Mesenchymal stem cell (in vitro differentiated cells and primary cell): Measurements from ENCODE around the gene UBE2L3.
"Not testable (repeated sequence)": the region's sequence is repeated elsewhere in the genome, so short reads cannot be mapped to it uniquely, and the experiment has no call there.

Experiments used
- DNase-seq: peaks from one replicate; pipeline ENCODE4 v3.0.0-alpha.2; 2013
- H2AFZ ChIP-seq: one replicate; pipeline ENCODE4 v1.6.1; 2013; ENCODE audit warnings: low read depth, mild to moderate bottlenecking, control low read depth, inconsistent platforms, low read length, moderate library complexity
- H2AK5ac ChIP-seq: 2 replicates; pipeline ENCODE4 v1.6.1; 2013; ENCODE audit warnings: low read length, moderate library complexity, mild to moderate bottlenecking, inconsistent platforms; ENCODE audit not compliant: severe bottlenecking
- H2BK120ac ChIP-seq: one replicate; pipeline ENCODE4 v1.6.1; 2013; ENCODE audit warnings: low read depth, mild to moderate bottlenecking, inconsistent platforms, low read length, moderate library complexity
- H2BK12ac ChIP-seq, 2 experiments: one replicate each; pipeline ENCODE4 v1.6.1; 2013; ENCODE audit warnings: inconsistent platforms in 2 of 2, low read length in 2 of 2, mild to moderate bottlenecking in 2 of 2, moderate library complexity in 2 of 2, control low read depth in 1 of 2
- H2BK15ac ChIP-seq: one replicate; pipeline ENCODE4 v1.6.1; 2013; ENCODE audit warnings: mild to moderate bottlenecking, low read depth, inconsistent platforms; ENCODE audit not compliant: poor library complexity, severe bottlenecking
- H2BK5ac ChIP-seq: 2 replicates; pipeline ENCODE4 v1.6.1; 2013; ENCODE audit warnings: low read depth, mild to moderate bottlenecking, low read length, control low read depth, inconsistent platforms; ENCODE audit not compliant: poor library complexity, severe bottlenecking
- H3K14ac ChIP-seq, 2 experiments: one replicate each; pipeline ENCODE4 v1.6.1; 2013; ENCODE audit warnings: inconsistent platforms in 2 of 2, low read length in 2 of 2, control low read depth in 1 of 2, mild to moderate bottlenecking in 1 of 2, moderate library complexity in 1 of 2
- H3K18ac ChIP-seq, 2 experiments: one replicate each; pipeline ENCODE4 v1.6.1; 2013; ENCODE audit warnings: inconsistent platforms in 2 of 2, low read length in 2 of 2, control low read depth in 1 of 2, low read depth in 1 of 2, mild to moderate bottlenecking in 1 of 2
- H3K23ac ChIP-seq, 2 experiments: one replicate each; pipeline ENCODE4 v1.6.1; 2013; ENCODE audit warnings: inconsistent platforms in 2 of 2, low read length in 2 of 2, mild to moderate bottlenecking in 2 of 2, moderate library complexity in 2 of 2, control low read depth in 1 of 2
- H3K27ac ChIP-seq: 2 replicates; pipeline ENCODE4 v1.5.1; 2013; ENCODE audit warnings: mild to moderate bottlenecking, moderate library complexity, low read length, control low read depth, inconsistent platforms; ENCODE audit not compliant: poor library complexity, severe bottlenecking
- H3K27me3 ChIP-seq, 2 experiments: 2 replicates each; pipeline versions ENCODE4 v1.6.1 to v1.7.0; 2013; ENCODE audit warnings: low read length in 2 of 2, mild to moderate bottlenecking in 2 of 2, moderate library complexity in 2 of 2, control low read depth in 1 of 2, inconsistent platforms in 1 of 2; ENCODE audit not compliant: control insufficient read depth in 1 of 2, insufficient read depth in 1 of 2
- H3K36me3 ChIP-seq, 2 experiments: 2 replicates each; pipeline versions ENCODE4 v1.6.1 to v1.7.0; 2013; ENCODE audit warnings: low read length in 2 of 2, control low read depth in 1 of 2, inconsistent platforms in 1 of 2, low read depth in 1 of 2, mild to moderate bottlenecking in 1 of 2; ENCODE audit not compliant: insufficient read depth in 2 of 2, control insufficient read depth in 1 of 2
- H3K4ac ChIP-seq, 2 experiments: one replicate each; pipeline ENCODE4 v1.6.1; 2013; ENCODE audit warnings: inconsistent platforms in 2 of 2, low read length in 2 of 2, mild to moderate bottlenecking in 2 of 2, moderate library complexity in 2 of 2, control low read depth in 1 of 2, low read depth in 1 of 2
- H3K4me1 ChIP-seq: 2 replicates; pipeline ENCODE4 v1.6.1; 2013; ENCODE audit warnings: low read depth, low read length, control low read depth; ENCODE audit not compliant: control insufficient read depth, insufficient read depth
- H3K4me2 ChIP-seq: 2 replicates; pipeline ENCODE4 v1.6.1; 2013; ENCODE audit warnings: low read length, mild to moderate bottlenecking, inconsistent platforms; ENCODE audit not compliant: poor library complexity, severe bottlenecking
- H3K4me3 ChIP-seq, 2 experiments: 2 replicates each; pipeline versions ENCODE4 v1.5.1 to v1.7.0; 2013; ENCODE audit warnings: low read length in 2 of 2, mild to moderate bottlenecking in 2 of 2, control low read depth in 1 of 2, low read depth in 1 of 2; ENCODE audit not compliant: insufficient read depth in 1 of 2
- H3K79me1 ChIP-seq: replicated peaks from 2 replicates; pipeline ENCODE4 v1.6.1; 2013; ENCODE audit warnings: mild to moderate bottlenecking, control low read depth, low read length, inconsistent platforms; ENCODE audit not compliant: poor library complexity, severe bottlenecking
- H3K9ac ChIP-seq: 2 replicates; pipeline ENCODE4 v1.7.0; 2013; ENCODE audit warnings: mild to moderate bottlenecking, low read length, moderate library complexity
- H3K9me3 ChIP-seq: 2 replicates; pipeline ENCODE4 v1.7.0; 2013; ENCODE audit warnings: mild to moderate bottlenecking, low read length; ENCODE audit not compliant: control insufficient read depth
- H4K8ac ChIP-seq: one replicate; pipeline ENCODE4 v1.6.1; 2013; ENCODE audit warnings: inconsistent platforms, mild to moderate bottlenecking, low read length, moderate library complexity
- H4K91ac ChIP-seq: one replicate; pipeline ENCODE4 v1.6.1; 2013; ENCODE audit warnings: mild to moderate bottlenecking, low read length, inconsistent platforms
- WGBS: methylation state at CpG from one replicate; pipeline ENCODE4 v1.1.7; 2013; ENCODE audit warnings: mixed read lengths; 5-methylcytosine and 5-hydroxymethylcytosine counted together

The UBE2L3 gene

DNA sequence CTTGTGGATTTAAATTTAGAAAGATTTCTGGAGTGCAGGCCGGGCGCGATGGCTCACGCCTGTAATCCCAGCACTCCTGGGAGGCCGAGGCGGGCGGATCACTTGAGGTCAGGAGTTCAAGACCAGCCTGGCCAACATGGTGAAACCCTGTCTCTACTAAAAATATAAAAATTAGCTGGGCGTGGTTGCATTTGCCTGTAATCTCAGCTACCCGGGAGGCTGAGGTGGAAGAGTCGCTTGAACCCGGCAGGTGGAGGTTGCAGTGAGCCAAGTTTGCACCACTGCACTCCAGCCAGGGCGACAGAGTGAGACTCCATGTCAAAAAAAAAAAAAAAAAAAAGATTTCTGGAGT is 1.5 kb downstream of the UBE2L3 start:
- not testable (repeated sequence) for H3K18ac ChIP-seq, H2BK5ac ChIP-seq, H3K23ac ChIP-seq, DNase-seq, H3K14ac ChIP-seq, H2AK5ac ChIP-seq, H2BK120ac ChIP-seq, H4K91ac ChIP-seq, H3K79me1 ChIP-seq, H3K27ac ChIP-seq, H3K9me3 ChIP-seq, H3K4ac ChIP-seq, H2BK12ac ChIP-seq, H2AFZ ChIP-seq, H4K8ac ChIP-seq, H2BK15ac ChIP-seq, H3K27me3 ChIP-seq
- peak overlapping the region; percentile 85 for H3K4me2 ChIP-seq
- peaks cover 0 to 24% of the 10 kb centered on the region in 2 experiments for H3K36me3 ChIP-seq
- H3K4me1 ChIP-seq = peaks cover 25% of the 10 kb centered on the region
- peak overlapping the region; percentile 100 for H3K9ac ChIP-seq
- WGBS = 70% methylated on average over 12 of the region's 12 CpGs
- H3K4me3 ChIP-seq = peak overlapping the region in 1 of 2 experiments; percentile 96

DNA sequence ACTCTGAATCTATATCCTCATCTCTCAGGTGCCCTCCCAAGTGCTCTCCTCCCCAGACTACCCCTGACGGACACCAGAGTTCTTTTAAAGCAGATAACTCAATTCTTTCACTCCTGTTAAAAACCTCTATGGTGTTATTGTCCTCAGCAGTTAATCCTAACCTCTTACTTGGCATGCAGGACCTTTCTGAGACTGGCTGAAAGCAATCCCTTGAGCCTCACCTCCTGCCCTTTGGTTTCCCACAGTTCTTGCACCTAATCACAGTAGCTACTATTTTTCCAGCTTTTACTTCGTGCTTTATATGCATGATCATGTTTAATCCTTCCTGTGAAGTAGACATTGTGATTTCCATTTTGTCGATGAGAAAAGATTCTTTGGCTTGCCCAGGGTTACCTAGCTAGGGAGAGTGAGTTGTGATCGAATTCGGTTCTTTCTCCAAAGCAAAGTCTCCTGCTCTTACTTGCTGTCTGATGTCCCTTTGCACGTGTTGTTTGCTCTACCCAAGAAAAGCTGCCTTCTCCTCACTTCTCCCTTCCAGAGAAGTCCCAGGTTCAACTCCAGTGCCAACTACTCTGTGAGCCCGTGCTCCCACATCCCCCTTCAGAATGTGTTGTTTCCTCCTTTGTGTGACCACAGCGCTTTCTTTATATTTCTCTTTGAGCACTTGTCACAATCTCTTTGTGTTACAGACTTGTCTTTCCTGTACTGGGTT is 2.1 kb downstream of the UBE2L3 start:
- Histone ChIP-seq H3K4me3 (peak overlapping the region in 1 of 2 experiments; percentile 96), H2BK12ac (no peak overlapping the region), H3K27ac (no peak overlapping the region), H3K23ac (no peak overlapping the region), H2AK5ac (no peak overlapping the region), H2AFZ (no peak overlapping the region), H4K91ac (no peak overlapping the region), H3K4me2 (peak overlapping the region; percentile 85), H2BK15ac (no peak overlapping the region), H3K79me1 (no peaks in the 10 kb centered on the region), H4K8ac (no peak overlapping the region), H3K36me3 (peaks cover 0 to 24% of the 10 kb centered on the region in 2 experiments), H3K9ac (peak overlapping the region; percentile 100), H3K14ac (no peak overlapping the region), H3K4ac (no peak overlapping the region), H2BK120ac (no peak overlapping the region), H2BK5ac (no peak overlapping the region), H3K27me3 (no peaks in the 10 kb centered on the region), H3K4me1 (peaks cover 30% of the 10 kb centered on the region), H3K9me3 (no peaks in the 10 kb centered on the region), H3K18ac (no peak overlapping the region)
- no peak for DNase-seq
- 88% methylated on average over 8 of the region's 8 CpGs for WGBS

DNA sequence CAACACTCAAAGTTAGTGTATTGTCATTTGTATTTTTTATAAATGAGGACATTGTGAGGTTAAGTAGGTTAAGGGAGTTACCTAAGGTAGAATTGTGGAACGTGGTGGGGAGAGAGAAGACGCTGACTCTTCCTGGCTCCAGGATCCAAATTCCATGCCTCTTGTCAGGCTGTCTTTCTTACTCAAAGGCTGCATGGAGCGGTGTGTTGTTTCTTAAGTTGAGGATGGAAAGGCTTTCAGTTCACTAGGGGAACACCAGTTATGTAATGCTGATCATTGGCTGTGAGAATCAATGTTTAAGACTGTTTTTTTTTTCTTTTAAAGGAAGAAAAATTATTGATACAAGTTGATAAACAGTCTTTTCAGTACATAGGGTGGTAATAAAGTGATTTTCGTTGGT is 2.9 kb downstream of the UBE2L3 start:
- Histone ChIP-seq H2BK15ac (no peak overlapping the region), H3K9me3 (no peaks in the 10 kb centered on the region), H3K23ac (no peak overlapping the region), H2BK120ac (no peak overlapping the region), H3K36me3 (peaks cover 0 to 24% of the 10 kb centered on the region in 2 experiments), H4K91ac (no peak overlapping the region), H3K4ac (no peak overlapping the region), H2AFZ (no peak overlapping the region), H2BK12ac (no peak overlapping the region), H2AK5ac (no peak overlapping the region), H3K79me1 (no peaks in the 10 kb centered on the region), H3K18ac (no peak overlapping the region), H3K9ac (peak overlapping the region; percentile 100), H2BK5ac (no peak overlapping the region), H4K8ac (no peak overlapping the region), H3K14ac (no peak overlapping the region), H3K27ac (no peak overlapping the region), H3K27me3 (no peaks in the 10 kb centered on the region), H3K4me1 (peaks cover 33% of the 10 kb centered on the region), H3K4me3 (peak overlapping the region in 1 of 2 experiments; percentile 96), H3K4me2 (no peak overlapping the region)
- no peak for DNase-seq
- WGBS = 87% methylated on average over 4 of the region's 4 CpGs

DNA sequence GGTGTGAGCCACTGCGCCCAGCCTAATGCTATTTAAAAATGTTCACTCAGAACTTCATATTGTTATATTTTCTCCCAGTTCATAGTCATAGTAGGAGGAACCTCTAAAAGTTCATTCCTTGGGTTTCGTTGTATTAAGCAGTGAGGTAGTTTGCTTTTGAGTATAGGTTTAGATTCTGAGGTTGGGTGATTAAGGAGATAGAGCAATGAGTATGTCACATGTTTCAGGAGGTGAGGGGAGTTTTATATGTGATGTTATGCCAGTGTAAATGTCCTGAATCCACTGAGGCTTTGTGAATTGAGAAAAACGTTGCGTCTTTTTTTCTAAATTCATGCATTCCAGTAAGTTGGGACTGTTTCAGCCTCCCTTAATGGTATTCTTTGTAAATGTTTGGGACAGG is 4.2 kb downstream of the UBE2L3 start:
- Histone ChIP-seq H3K9me3 (no peaks in the 10 kb centered on the region), H2BK15ac (no peak overlapping the region), H2AK5ac (no peak overlapping the region), H4K91ac (no peak overlapping the region), H4K8ac (no peak overlapping the region), H2BK120ac (no peak overlapping the region), H3K36me3 (peaks cover 0 to 24% of the 10 kb centered on the region in 2 experiments), H2BK5ac (no peak overlapping the region), H3K4ac (no peak overlapping the region), H3K9ac (no peak overlapping the region), H3K14ac (no peak overlapping the region), H3K18ac (no peak overlapping the region), H3K27ac (no peak overlapping the region), H3K4me3 (no peak overlapping the region), H3K79me1 (no peaks in the 10 kb centered on the region), H3K4me1 (peaks cover 33% of the 10 kb centered on the region), H2BK12ac (no peak overlapping the region), H3K4me2 (no peak overlapping the region), H2AFZ (no peak overlapping the region), H3K27me3 (no peaks in the 10 kb centered on the region), H3K23ac (no peak overlapping the region)
- DNase-seq = no peak
- 100% methylated on average over 3 of the region's 4 CpGs for WGBS
